ENCODE results near the gene SEC14L5.

DNA sequence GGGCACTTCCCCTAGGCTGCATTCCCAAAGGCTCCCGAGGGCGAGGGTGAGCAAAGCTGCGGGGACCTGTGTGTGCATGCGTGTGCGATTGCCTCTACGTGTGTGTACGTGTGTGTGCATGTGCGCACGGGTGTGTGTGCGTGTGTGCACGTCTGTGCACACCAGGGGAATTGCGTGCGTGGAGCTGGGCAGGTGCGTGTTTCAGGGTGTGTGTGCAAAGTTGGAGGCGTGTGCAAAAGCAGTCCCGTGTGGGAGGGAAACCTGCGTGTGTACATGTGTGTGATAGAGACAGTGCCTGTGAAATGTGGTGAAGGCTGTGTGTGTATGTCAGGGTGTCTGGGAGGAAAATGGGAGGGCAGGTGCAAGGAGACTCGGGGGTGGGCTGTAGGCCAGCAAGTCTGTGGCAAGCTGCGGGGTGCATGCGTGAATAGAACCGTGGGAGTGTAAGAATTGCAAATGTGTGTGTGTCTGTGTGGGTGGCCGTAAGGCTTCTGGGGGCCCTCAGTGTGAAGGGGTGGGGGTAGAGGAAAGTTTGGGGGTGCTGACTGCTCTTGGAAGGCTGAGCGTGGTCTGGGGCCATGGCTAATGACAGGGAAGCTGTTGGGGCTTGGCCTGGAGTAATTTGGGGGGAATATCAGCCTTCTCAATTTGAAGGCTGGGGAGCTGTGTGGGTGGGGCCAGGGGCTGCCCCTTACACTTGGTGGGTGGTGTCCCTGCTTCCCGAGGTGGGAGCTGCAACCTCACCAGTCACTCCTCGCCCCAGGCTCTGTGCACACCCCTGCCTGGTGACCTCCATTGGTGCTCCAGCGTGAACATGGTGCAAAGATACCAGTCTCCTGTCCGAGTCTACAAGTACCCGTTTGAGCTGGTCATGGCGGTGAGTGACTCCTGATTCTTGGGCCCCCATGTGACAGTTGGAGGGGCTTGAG, 644 bp downstream of the SEC14L5 start:
- no peak for TF ChIP-seq POLR2A (IDR thresholded peaks at IDR 0.05)
- TF ChIP-seq, protein P1, sequence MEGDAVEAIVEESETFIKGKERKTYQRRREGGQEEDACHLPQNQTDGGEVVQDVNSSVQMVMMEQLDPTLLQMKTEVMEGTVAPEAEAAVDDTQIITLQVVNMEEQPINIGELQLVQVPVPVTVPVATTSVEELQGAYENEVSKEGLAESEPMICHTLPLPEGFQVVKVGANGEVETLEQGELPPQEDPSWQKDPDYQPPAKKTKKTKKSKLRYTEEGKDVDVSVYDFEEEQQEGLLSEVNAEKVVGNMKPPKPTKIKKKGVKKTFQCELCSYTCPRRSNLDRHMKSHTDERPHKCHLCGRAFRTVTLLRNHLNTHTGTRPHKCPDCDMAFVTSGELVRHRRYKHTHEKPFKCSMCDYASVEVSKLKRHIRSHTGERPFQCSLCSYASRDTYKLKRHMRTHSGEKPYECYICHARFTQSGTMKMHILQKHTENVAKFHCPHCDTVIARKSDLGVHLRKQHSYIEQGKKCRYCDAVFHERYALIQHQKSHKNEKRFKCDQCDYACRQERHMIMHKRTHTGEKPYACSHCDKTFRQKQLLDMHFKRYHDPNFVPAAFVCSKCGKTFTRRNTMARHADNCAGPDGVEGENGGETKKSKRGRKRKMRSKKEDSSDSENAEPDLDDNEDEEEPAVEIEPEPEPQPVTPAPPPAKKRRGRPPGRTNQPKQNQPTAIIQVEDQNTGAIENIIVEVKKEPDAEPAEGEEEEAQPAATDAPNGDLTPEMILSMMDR (IDR thresholded peaks at IDR 0.05), result no peak
- no peak for TF ChIP-seq POLR2AphosphoS5 (IDR thresholded peaks at IDR 0.05)
